Small intestine (tissue), 4 donors: ENCODE measurements around the gene PRDM10. TPM values are rescaled to one million over a fixed set of nuclear protein-coding genes. Genes with fewer than 3 reads are reported as not detected.

Source experiments
- polyA plus RNA-seq, 4 donors: library from polyadenylated mRNA; stranded (reverse) in 3 of 4; unstranded in 1 of 4; fragments of 200-250 nt in 3 of 4; fragments of 120-200 nt in 1 of 4; gene quantifications; one replicate each; pipeline versions ENCODE4 v1.2.1 to v1.2.3, GENCODE V29; 2013
- donor health status: healthy with polysubstance abuse.
- donor health status: Bipolar disorder and iron deficiency.
- donor health status: healthy.

Gene PRDM10
- polyA plus RNA-seq, 4 donors = 2.7 to 8.8 (median 3.3) TPM

Other genes starting within 250 kb of the PRDM10 start
- gene TMEM45B, start 187.0 kb downstream of the PRDM10 start, polyA plus RNA-seq = 100 to 1,000 TPM in 3 of 4 donors, 10 to 100 TPM in 1; 97.7 to 364 (median 134) TPM
- gene NFRKB, start 107.3 kb downstream of the PRDM10 start, polyA plus RNA-seq = 10 to 100 TPM in 2 of 4 donors, 1 to 10 TPM in 2; 7.3 to 33.6 (median 9.5) TPM
- gene APLP2, start 67.1 kb upstream of the PRDM10 start, polyA plus RNA-seq = 100 to 1,000 TPM in 2 of 4 donors, 10 to 100 TPM in 2; 72.7 to 482 (median 138) TPM
- gene ST14, start 156.9 kb upstream of the PRDM10 start, polyA plus RNA-seq = 100 to 1,000 TPM in 3 of 4 donors, 10 to 100 TPM in 1; 97.8 to 259 (median 143) TPM